Measurements from ENCODE around the gene TPM4.
A peak's percentile ranks its signal among the peaks of the same experiment; 100 is the strongest.

The TPM4 gene

DNA sequence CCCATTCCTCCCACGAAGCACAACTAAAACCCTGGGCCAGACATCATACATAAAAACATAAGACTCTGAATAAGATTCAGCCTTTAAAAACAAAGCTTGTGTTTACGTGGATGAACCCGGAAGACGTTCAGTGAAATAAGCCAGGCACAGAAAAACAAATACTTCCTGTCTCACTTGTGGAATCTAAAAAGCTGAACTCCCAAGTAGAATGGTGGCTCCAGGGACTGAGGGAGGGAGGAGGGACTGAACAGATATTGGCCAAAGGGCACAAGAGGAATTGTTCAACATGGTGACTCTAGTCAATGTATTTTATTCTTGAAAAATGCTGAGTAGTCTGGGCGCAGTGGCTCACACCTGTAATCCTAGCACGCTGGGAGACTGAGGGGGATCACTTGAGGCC lies 35.7 kb upstream of the TPM4 start:
- POLR2A ChIA-PET, result no interaction called here
- CTCF ChIA-PET, result interaction anchor here (0.6 to 3.0 kb wide), 20 partner anchors 8 to 346 kb away, joined by 3 to 25 read pairs (median 4); partner anchors contain the start of gene FAM32A
- DNase-seq (ENCODE audit: extremely low spot score), result no peak
- TF ChIP-seq, protein P1, sequence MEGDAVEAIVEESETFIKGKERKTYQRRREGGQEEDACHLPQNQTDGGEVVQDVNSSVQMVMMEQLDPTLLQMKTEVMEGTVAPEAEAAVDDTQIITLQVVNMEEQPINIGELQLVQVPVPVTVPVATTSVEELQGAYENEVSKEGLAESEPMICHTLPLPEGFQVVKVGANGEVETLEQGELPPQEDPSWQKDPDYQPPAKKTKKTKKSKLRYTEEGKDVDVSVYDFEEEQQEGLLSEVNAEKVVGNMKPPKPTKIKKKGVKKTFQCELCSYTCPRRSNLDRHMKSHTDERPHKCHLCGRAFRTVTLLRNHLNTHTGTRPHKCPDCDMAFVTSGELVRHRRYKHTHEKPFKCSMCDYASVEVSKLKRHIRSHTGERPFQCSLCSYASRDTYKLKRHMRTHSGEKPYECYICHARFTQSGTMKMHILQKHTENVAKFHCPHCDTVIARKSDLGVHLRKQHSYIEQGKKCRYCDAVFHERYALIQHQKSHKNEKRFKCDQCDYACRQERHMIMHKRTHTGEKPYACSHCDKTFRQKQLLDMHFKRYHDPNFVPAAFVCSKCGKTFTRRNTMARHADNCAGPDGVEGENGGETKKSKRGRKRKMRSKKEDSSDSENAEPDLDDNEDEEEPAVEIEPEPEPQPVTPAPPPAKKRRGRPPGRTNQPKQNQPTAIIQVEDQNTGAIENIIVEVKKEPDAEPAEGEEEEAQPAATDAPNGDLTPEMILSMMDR (IDR thresholded peaks at IDR 0.05; ENCODE audit: control extremely low read depth, extremely low read depth, low read depth, missing control alignments), result no peak

DNA sequence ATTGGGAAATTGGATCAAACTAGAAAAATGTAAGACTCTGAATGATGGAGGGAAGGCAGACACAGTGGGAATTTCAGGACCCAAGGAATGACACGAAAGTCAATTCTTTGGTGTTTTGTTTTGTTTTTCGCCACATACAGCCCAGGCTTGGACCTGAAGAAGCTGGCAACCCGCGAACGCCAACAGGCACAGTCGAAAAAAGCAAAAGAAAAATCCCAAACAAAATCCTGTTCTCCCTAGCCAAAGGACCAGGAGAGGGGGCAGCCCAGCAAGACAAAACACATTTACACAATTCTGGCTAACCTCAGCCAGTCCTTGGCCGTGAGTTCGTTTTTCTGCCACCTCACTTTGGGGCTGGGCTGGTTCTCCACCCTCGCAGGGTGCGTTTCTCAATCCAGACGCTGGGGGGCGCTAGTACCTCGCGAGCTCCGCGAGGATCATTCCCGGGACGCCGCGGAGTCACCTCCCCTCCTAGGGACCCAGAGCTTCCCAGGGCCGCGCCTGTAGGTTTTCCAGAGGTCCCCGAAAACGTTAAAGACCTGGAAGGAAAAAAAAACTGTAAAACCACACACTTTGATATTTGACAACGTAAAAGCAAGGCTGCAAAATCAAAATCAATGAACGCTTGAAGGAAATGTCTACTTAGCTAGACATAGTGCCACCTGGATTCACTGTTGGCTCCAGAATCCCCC lies 34.9 kb upstream of the TPM4 start:
- ChIA-PET POLR2A (interaction anchor here (1.2 kb wide), 1 partner anchor 144 kb away, joined by 4 read pairs; the partner anchor contains the start of gene FAM32A), CTCF (interaction anchor here (0.7 to 3.0 kb wide), 37 partner anchors 9 to 375 kb away, joined by 3 to 25 read pairs (median 5); partner anchors contain the start of genes AP1M1, FAM32A, HSH2D and RAB8A)
- DNase-seq (ENCODE audit: extremely low spot score), result peak; percentile 86
- TF ChIP-seq, protein P1 (IDR thresholded peaks at IDR 0.05; ENCODE audit: control extremely low read depth, extremely low read depth, low read depth, missing control alignments), result peak; percentile 93

DNA sequence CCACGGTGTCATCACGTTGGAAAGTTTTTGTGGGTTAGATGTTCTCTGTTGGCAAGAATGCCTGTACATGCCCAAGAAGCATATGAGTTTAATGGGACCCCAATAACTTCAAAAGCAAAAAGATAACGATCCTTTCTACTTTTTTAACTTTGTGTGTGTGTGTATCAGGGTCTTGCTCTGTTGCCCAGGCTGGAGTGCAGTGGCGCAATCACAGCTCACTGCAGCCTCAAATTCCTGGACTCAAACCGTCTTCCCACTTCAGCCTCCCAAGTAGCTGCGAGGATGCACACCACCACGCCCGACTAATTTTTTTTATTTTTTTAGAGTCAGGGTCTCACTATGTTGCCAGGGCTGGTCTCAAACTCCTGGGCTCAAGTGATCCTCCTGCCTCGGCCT lies 34.3 kb upstream of the TPM4 start:
- POLR2A ChIA-PET, result interaction anchor here (0.7 to 1.2 kb wide), 2 partner anchors 84 to 143 kb away, joined by 3 to 4 read pairs; partner anchors contain the start of gene FAM32A
- no peak for DNase-seq (ENCODE audit: extremely low spot score)
- CTCF ChIA-PET, result interaction anchor here (0.7 to 3.0 kb wide), 35 partner anchors 10 to 375 kb away, joined by 3 to 25 read pairs (median 5); partner anchors contain the start of genes AP1M1, FAM32A, HSH2D and RAB8A

DNA sequence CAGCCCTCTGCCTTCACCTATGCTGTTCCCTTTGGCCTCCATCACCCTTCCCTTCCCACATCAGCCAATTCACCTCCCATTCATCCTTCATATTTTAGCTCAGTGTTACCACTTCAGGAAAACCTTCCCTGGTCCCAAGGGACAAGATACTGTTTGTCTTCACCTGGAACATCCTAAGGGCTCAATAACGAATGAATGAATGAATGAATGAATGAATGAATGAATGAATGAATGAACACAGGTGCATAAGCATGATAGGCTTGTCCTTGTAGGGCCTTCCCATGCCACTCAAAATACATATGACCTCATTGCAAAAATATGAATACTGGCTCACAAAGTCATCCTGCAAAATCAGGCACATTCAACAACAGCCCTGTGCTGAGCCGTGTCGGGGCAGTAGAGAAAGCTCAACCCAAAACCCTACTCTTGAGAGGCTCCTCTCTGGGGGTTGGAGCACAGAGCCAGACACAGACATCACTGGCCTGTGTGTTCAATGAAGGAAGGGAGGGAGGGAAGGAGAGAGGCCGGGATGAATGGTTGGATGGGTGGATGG lies 33.7 kb upstream of the TPM4 start:
- CTCF ChIA-PET, result interaction anchor here (1.1 to 3.0 kb wide), 21 partner anchors 9 to 344 kb away, joined by 3 to 25 read pairs (median 6); partner anchors contain the start of genes AP1M1, HSH2D and RAB8A
- POLR2A ChIA-PET, result interaction anchor here (0.7 to 1.2 kb wide), 2 partner anchors 83 to 142 kb away, joined by 3 to 4 read pairs; partner anchors contain the start of gene FAM32A
- no peak for DNase-seq (ENCODE audit: extremely low spot score)
- TF ChIP-seq, protein P1 (IDR thresholded peaks at IDR 0.05; ENCODE audit: control extremely low read depth, extremely low read depth, low read depth, missing control alignments), result no peak

More for the DNA sequence above, 34.3 kb upstream of the TPM4 start:
- TF ChIP-seq, protein P1 (IDR thresholded peaks at IDR 0.05; ENCODE audit: control extremely low read depth, extremely low read depth, low read depth, missing control alignments), result no peak

DNA sequence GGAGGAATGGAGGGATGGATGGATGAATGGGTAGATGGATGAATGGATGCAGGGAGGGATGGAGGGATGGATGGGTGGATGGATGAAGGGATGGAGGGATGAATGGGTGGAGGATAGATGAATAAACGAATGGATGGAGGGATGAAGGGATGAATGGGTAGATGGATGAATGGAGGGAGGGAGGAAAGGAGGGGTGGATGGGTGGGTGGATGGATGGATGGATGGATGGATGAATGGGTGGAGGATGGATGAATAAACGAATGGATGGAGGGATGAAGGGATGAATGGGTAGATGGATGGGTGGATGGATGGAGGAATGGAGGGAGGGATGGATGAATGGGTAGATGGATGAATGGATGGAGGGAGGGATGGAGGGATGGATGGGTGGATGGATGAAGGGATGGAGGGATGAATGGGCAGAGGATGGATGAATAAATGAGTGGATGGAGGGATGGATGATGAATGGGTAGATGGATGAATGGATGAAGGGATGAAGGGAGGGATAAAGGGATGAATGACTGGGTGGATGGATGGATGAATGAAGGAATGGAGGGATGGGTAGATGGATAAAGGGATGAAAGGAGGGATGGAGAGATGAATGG lies 33.0 kb upstream of the TPM4 start:
- DNase-seq (ENCODE audit: extremely low spot score), result no peak
- ChIA-PET CTCF (interaction anchor here (0.8 to 3.0 kb wide), 4 partner anchors 14 to 22 kb away, joined by 3 to 25 read pairs (median 10); no protein-coding TSS in a partner anchor), POLR2A (no interaction called here)
- TF ChIP-seq, protein P1 (IDR thresholded peaks at IDR 0.05; ENCODE audit: control extremely low read depth, extremely low read depth, low read depth, missing control alignments), result no peak

DNA sequence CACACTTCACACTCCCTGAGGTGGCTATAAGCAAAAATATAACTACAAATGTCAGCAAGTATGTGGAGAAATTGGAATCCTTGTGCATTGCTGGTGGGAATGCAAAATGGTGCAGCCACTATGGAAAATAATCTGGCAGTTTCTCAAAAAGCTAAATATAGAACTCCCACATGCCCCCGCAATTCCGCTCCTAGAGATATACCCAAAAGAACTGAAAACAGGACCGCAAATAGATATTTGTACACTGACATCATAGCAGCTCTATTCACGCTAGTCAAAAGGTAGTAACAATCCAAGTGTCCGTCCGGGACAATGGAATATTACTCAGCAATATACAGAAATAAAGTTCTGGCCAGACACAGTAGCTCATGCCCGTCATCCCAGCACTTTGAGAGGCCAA lies 31.5 kb upstream of the TPM4 start:
- TF ChIP-seq, protein P1 (IDR thresholded peaks at IDR 0.05; ENCODE audit: control extremely low read depth, extremely low read depth, low read depth, missing control alignments), result no peak
- ChIA-PET POLR2A (interaction anchor here (0.6 kb wide), 1 partner anchor 15 kb away, joined by 5 read pairs; no protein-coding TSS in a partner anchor), CTCF (interaction anchor here (0.9 to 1.9 kb wide), 4 partner anchors 9 to 338 kb away, joined by 3 to 6 read pairs (median 4); partner anchors contain the start of gene FAM32A)
- DNase-seq (ENCODE audit: extremely low spot score), result no peak
